Dendritic cell treated with granulocyte-macrophage colony-stimulating factor and Interleukin-4, amounts not matched to agents 40 ng/mL and 50 ng/mL, for 4 days (primary cell): Measurements from ENCODE around the gene GLIS2.

ENCODE experiments used
- H3K27ac Mint-ChIP-seq: one replicate; pipeline ENCODE4 v1.8.0; 2022; ENCODE audit warnings: mild to moderate bottlenecking, mixed read lengths
- H3K27me3 Mint-ChIP-seq: one replicate; pipeline ENCODE4 v1.8.0; 2022; ENCODE audit warnings: mild to moderate bottlenecking, mixed read lengths
- H3K36me3 Mint-ChIP-seq: one replicate; pipeline ENCODE4 v1.8.0; 2022; ENCODE audit warnings: low read depth, mixed read lengths
- H3K4me1 Mint-ChIP-seq: one replicate; pipeline ENCODE4 v1.8.0; 2022; ENCODE audit warnings: low read depth, mixed read lengths
- H3K4me3 Mint-ChIP-seq: one replicate; pipeline ENCODE4 v1.8.0; 2022; ENCODE audit warnings: mild to moderate bottlenecking, moderate library complexity, mixed read lengths
- H3K9me3 Mint-ChIP-seq: one replicate; pipeline ENCODE4 v1.8.0; 2022; ENCODE audit warnings: mixed read lengths
- intact Hi-C: fragments of 100-400 bp; cut with micrococcal nuclease; formaldehyde crosslinking; loops from one replicate; pipeline ENCODE4 v1.15.0; 2022

The GLIS2 gene

DNA sequence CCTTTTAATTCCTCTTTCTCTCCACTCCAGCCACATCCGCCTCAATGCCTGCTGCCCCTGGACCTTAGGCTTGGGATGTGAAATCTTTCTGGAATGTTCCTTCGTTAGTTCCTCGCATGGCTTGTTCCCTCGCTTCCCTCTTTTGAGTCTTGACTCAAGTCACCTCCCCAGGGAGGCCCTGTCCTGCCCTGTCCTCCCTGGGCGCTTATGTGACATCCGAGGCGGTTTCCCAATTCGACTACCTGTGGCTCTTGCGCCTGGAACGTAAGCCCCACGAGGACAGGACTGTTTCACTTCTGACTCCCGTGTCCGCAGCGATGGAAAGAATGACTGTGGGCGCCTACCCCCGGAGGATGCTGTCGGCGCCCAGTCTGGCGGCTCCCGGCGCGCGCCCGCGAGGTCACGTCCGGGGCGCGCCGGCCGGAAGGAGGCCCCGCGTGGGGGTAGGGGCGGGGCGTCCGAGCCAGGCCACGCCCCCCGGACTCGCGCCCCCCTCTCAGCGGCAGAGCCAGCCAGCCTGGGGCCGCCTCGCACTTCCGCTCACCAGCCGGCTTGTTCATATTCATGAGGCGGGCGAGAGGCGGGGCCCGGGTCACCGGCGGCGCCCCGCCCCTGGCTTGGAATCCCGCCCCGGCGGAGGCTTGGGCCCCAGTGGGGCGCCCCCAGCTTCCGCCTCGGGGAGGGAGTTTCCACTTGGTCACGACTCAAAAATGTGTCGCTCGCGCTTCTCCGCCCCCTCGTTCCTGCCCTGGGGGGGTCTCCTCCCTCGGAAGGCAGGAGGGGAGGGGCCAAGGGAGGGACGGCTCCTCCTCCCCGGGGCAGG is 8.4 kb upstream of the GLIS2 start:
- Mint-ChIP-seq H3K4me1 (peaks cover 47% of the 10 kb centered on the region), H3K36me3 (peaks cover 45% of the 10 kb centered on the region), H3K27me3 (peaks cover 12% of the 10 kb centered on the region), H3K4me3 (peak overlapping the region; percentile 86), H3K27ac (peak overlapping the region; percentile 87), H3K9me3 (no peaks in the 10 kb centered on the region)
- intact Hi-C loops = loop anchor here (1.0 to 5.0 kb wide), 3 partner anchors 17 to 53 kb away; partner anchors contain the start of gene TFAP4

- Mint-ChIP-seq H3K4me1 (peaks cover 47% of the 10 kb centered on the region), H3K27ac (no peak overlapping the region), H3K27me3 (peaks cover 30% of the 10 kb centered on the region), H3K4me3 (no peak overlapping the region), H3K9me3 (no peaks in the 10 kb centered on the region), H3K36me3 (peaks cover 26% of the 10 kb centered on the region)
- intact Hi-C loops = loop anchor here (5.0 kb wide), 1 partner anchor 37 kb away; the partner anchor contains the start of gene TFAP4
These were observed 6.6 kb upstream of the GLIS2 start for GRCh38 chr16:4309102-4309832.

GRCh38 chr16:4309833-4310266 is 6.0 kb upstream of the GLIS2 start:
- Mint-ChIP-seq H3K4me1 (peaks cover 49% of the 10 kb centered on the region), H3K27ac (peak overlapping the region; percentile 13), H3K27me3 (peaks cover 35% of the 10 kb centered on the region), H3K9me3 (no peaks in the 10 kb centered on the region), H3K4me3 (no peak overlapping the region), H3K36me3 (peaks cover 21% of the 10 kb centered on the region)
- intact Hi-C loops = loop anchor here (5.0 kb wide), 1 partner anchor 38 kb away; the partner anchor contains the start of gene TFAP4

DNA sequence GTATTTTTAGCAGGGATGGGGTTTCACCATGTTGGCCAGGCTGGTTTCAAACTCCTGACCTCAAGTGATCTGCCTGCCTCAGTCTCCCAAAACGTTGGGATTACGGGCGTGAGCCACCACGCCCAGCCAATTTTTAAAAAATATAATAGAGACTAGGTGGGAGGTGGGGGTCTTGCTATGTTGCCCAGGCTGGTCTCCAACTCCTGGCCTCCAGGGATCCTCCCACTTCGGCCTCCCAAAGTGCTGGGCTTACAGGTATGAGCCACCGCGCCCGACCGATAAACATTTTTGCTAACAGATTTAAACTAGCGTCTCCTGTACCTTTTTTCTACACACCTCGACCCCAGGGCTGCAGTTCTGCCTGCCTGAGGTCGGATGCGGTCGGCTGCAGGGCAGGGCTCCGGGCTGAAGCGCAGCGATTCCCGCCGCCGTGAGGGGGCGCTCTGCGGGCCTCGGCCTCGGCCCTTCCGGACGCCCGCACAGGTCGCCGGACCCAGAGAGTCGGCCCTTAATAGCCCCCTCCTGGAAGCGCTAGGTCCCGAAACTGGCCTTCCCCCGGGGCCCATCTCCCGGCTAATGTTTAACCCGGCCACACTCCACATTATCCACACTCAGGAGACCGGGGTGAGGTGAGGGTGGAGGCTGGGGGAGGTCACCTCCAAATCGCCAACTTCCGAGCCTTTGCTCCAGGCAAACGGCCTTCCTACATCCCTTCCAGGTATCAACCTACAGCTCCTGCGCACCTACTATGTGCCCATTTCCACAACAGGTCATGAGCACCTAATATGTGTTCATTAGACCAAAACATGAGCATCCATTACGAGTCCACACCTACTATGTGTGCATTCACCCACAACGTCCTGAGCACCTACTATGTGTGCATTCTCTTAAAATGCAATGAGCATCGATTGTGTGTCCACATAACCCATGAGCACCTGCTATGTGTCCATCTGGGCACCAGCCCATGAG is 2.0 kb upstream of the GLIS2 start:
- no peak overlapping the region for H3K4me3 Mint-ChIP-seq
- H3K27ac Mint-ChIP-seq = no peak overlapping the region
- intact Hi-C loops = no loop called here
- no peaks in the 10 kb centered on the region for H3K36me3 Mint-ChIP-seq
- H3K4me1 Mint-ChIP-seq = peaks cover 46% of the 10 kb centered on the region
- peaks cover 61% of the 10 kb centered on the region for H3K27me3 Mint-ChIP-seq
- no peaks in the 10 kb centered on the region for H3K9me3 Mint-ChIP-seq

DNA sequence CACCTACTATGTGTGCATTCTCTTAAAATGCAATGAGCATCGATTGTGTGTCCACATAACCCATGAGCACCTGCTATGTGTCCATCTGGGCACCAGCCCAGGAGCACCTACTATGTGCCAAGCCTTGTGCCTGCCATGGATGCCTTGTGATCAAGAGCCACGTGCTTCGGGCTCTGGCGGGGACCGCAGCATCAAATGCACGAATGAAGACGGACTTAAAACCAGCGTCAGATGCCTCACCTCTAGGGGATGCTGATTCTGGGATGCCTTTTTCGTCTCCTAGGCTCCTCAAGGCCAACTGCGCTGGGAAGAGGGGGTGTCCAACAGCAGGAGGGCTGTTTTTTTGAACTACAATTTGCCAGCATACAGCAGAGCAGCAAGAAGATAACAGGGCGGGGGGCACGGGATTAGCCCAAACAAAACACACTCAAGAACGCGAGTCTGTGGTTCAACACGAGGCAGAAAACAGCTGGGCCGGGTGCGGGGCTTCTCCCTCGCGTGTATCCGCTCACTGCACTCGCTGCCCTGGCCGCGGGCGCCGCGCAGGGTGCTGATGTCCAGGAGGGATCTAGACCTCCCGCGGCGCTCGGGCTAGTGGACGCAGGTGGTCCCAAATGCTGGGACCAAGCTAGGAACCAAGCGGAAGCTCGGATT is 1.2 kb upstream of the GLIS2 start:
- Mint-ChIP-seq H3K4me3 (peak overlapping the region; percentile 76), H3K27me3 (peaks cover 69% of the 10 kb centered on the region), H3K4me1 (peaks cover 38% of the 10 kb centered on the region), H3K27ac (peak overlapping the region; percentile 65), H3K9me3 (no peaks in the 10 kb centered on the region), H3K36me3 (no peaks in the 10 kb centered on the region)
- intact Hi-C loops = no loop called here

DNA sequence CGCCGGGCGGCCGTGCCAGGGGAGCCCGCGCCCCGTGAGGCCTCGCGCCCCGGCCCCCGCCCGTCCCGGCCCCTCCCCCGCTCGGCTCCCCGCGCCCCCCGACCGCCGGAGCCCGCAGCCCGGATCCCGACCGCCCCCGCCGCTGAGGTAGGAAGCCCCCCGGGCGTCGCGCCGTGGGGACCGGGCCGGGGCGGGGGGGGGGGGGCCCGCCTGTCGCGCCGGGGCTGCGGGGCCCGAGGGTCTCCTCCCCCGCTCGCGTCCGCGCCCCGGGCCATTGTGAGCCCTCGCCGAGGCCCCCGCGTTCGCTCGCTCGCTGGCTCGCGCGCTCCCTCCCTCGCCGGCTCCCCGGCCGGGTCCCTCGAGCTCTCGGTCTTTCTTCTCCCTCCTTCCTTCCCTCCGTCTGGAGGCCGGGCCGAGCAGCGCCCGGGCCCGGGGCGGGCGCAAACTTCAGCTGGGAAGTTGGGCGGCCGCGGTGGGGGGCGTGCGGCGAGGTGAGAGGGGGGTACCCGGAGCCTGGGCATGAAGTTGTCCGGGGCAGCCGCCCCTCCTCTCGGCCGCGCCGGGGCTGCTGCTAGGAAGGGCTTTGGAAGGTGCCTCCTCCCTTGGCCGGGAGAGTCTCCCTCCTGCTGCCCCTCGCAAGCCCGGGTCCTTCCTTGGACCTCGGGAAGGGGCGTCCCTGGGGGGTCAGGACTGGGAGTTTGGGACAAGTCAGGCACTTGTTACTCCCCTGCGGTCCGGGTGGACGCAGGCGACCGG is 419 bp downstream of the GLIS2 start:
- intact Hi-C loops = no loop called here
- Mint-ChIP-seq H3K4me3 (peak overlapping the region; percentile 67), H3K27me3 (peaks cover 70% of the 10 kb centered on the region), H3K36me3 (no peaks in the 10 kb centered on the region), H3K9me3 (no peaks in the 10 kb centered on the region), H3K27ac (peak overlapping the region; percentile 58), H3K4me1 (peaks cover 32% of the 10 kb centered on the region)

- Mint-ChIP-seq H3K4me1 (peaks cover 32% of the 10 kb centered on the region), H3K9me3 (no peaks in the 10 kb centered on the region), H3K27me3 (peaks cover 75% of the 10 kb centered on the region), H3K4me3 (peak overlapping the region; percentile 67), H3K36me3 (no peaks in the 10 kb centered on the region), H3K27ac (peak overlapping the region; percentile 58)
- intact Hi-C loops = no loop called here
These were observed 1.1 kb downstream of the GLIS2 start for GRCh38 chr16:4316864-4317531.

DNA sequence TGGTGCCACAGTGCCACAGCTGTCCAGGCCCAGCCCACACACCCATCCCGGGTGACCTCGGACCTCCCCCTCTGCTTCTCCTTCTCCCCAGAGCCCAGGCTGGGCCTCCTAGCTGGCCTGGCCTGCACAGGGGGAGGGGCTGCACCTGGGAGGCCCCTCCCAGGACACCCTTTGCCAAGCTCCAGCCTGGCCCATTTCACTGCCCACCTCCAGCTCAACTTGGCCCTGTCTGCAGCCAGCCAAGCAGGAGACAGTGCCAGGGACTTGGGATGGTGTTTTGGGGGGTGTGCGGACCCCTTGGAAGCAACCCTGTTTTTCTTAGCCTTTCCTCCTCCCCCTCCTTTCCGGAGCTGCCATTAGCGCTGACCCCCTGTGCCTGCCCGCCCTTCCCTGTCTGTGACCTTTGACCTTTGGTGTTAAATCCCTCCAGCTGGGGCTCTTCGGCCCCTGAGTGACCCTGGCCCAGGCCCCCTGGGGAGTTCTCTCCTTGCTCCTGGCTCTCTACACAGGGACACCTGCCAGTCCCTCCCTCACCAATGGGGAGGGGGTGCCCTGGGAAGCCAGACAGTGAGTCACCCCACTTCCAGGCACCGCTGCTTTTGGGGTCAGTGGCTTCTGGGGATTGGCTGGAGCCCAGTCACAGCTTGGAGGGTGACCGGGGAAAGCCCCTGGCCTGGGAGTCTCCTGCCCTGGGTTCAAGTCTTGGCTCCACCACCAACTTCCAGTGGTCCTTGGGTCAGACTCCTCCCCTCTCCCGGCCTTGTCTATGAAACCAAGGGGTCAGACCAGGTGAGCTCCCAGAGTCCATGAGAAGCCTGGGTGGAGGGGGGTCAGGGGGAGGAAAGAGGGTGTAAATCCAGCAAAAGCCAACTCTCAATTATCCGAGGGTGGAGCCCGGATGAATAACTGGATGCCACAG is 1.9 kb downstream of the GLIS2 start:
- intact Hi-C loops = no loop called here
- Mint-ChIP-seq H3K27me3 (peaks cover 74% of the 10 kb centered on the region), H3K9me3 (no peaks in the 10 kb centered on the region), H3K27ac (no peak overlapping the region), H3K4me1 (peaks cover 32% of the 10 kb centered on the region), H3K4me3 (no peak overlapping the region), H3K36me3 (no peaks in the 10 kb centered on the region)

GRCh38 chr16:4318451-4318910 is 2.6 kb downstream of the GLIS2 start:
- Mint-ChIP-seq H3K27ac (no peak overlapping the region), H3K4me3 (no peak overlapping the region), H3K36me3 (no peaks in the 10 kb centered on the region), H3K4me1 (peaks cover 32% of the 10 kb centered on the region), H3K27me3 (peaks cover 68% of the 10 kb centered on the region), H3K9me3 (no peaks in the 10 kb centered on the region)
- intact Hi-C loops = no loop called here

DNA sequence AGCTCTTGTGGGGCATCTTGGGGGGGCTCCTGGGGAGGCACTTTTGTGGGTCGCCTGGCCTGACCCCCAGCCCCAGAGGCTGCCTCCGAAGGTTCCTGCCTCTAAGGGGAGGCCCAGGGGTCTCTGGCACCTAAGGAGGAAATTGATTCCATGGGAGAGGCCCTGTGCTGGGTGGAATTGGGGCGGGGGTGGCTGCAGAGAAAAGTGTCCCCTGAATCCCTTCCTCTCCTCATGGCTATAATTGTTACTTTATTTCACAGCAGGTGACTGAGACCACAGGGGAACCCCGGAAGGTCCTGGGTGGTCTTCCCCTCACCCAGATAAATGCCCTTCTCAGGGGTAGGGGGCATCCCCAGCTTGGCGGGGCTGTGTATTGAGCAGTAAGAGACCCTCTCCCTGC is 3.1 kb downstream of the GLIS2 start:
- no peak overlapping the region for H3K27ac Mint-ChIP-seq
- peaks cover 63% of the 10 kb centered on the region for H3K27me3 Mint-ChIP-seq
- peaks cover 33% of the 10 kb centered on the region for H3K4me1 Mint-ChIP-seq
- H3K36me3 Mint-ChIP-seq = no peaks in the 10 kb centered on the region
- no peak overlapping the region for H3K4me3 Mint-ChIP-seq
- H3K9me3 Mint-ChIP-seq = no peaks in the 10 kb centered on the region
- intact Hi-C loops = no loop called here
